H1 (cell line): ENCODE results near the gene EPB41L3. TPM values are rescaled to one million over a fixed set of nuclear protein-coding genes. Genes with fewer than 3 reads are reported as not detected.

Experiments
- PHF8 ChIP-seq: fragments of 200-600 bp; sonication (generic); conservative IDR thresholded peaks from 2 replicates; pipeline ENCODE4 v1.7.1; 2012; ENCODE audit warnings: low read depth, mild to moderate bottlenecking, inconsistent platforms, low read length, moderate library complexity
- polyA plus RNA-seq, 7 experiments: library from polyadenylated mRNA; depleted of rRNA in 3 of 7; stranded (reverse) in 5 of 7; unstranded in 2 of 7; fragments of >200 nt in 5 of 7; fragments of 200-250 nt in 2 of 7; gene quantifications; 1 replicate in 5 of 7; 2 replicates in 1 of 7; 4 replicates in 1 of 7; pipeline versions ENCODE4 v1.2.1 to v1.2.3, GENCODE V29; 2011 to 2013; ENCODE audit warnings: missing spikeins in 2 of 7, mixed read lengths in 2 of 7
- total RNA-seq: library from RNA; stranded (reverse); fragmentation: NEBNext Ultra II Directional; extraction: Animal tissue kit (Norgen Biotek cat#: 25700); gene quantifications from 2 replicates; pipeline ENCODE4 v1.2.1, GENCODE V29; 2021

Gene EPB41L3
- total and polyA plus RNA-seq, 2 of the 8 experiments (the other 6 are each of a cell fraction or from before 2014, with no cell fraction given): 7.9 to 16.1 TPM

DNA sequence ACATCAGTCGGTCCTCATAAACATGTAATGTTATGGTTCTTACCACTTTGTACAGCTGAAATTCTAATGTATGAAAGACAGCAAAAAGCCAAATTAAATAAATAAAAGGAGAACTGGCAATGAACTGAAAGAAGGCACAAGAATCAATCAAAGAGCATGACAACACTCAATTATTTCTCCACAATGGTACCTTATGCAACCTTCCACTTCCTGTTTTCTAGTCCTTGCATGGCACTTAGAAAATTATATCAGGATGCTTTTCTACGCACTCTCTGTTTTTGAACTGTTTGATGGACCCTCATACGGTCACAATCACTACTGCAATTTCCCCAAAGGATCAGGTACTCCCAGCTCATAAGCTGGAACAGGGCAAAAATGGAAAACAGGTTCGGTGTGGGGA, 81.6 kb downstream of the EPB41L3 start (continued):
- TF ChIP-seq PHF8: no peak
